ENCODE data around the gene BEST1. TPM values are rescaled to one million over a fixed set of nuclear protein-coding genes. Genes with fewer than 3 reads are reported as not detected.
A peak's percentile ranks its signal among the peaks of the same experiment; 100 is the strongest.

BEST1 gene
- total and polyA plus RNA-seq, 2 of the 13 experiments (the other 11 are each of a cell fraction or from before 2014, with no cell fraction given) = 0.09 to 0.65 TPM

GRCh38 chr11:61974766-61975631, 24.8 kb downstream of the BEST1 start (continued):
- TF ChIP-seq HNF1B (CRISPR knock-in tag; IDR thresholded peaks at IDR 0.05) (peak; percentile 47; the same call in 1 of the 2 replicates), ZNF574 (CRISPR knock-in tag; IDR thresholded peaks at IDR 0.05) (no peak), ZNF138 (CRISPR knock-in tag; IDR thresholded peaks at IDR 0.05; ENCODE audit: low read depth) (no peak), POLR2AphosphoS5 (IDR thresholded peaks at IDR 0.05; ENCODE audit: low read depth, low read length) (peak; percentile 42), SALL1 (CRISPR knock-in tag; IDR thresholded peaks at IDR 0.05) (peak; percentile 75), ZNF331 (CRISPR knock-in tag; IDR thresholded peaks at IDR 0.05) (no peak), RXRB (CRISPR knock-in tag; IDR thresholded peaks at IDR 0.05; ENCODE audit: borderline replicate concordance) (0 out of 2 replicates have a peak, but pooled peaks have one; percentile 38), ZNF441 (CRISPR knock-in tag; IDR thresholded peaks at IDR 0.05; ENCODE audit: borderline replicate concordance) (peak; percentile 40; the same call in 1 of the 2 replicates), ZSCAN12 (CRISPR knock-in tag; IDR thresholded peaks at IDR 0.05) (no peak), ZNF281 (CRISPR knock-in tag; IDR thresholded peaks at IDR 0.05; ENCODE audit: borderline replicate concordance) (peak; percentile 91), NKX3-1 (CRISPR knock-in tag; IDR thresholded peaks at IDR 0.05) (no peak), ERF (CRISPR knock-in tag; IDR thresholded peaks at IDR 0.05) (peak; percentile 65; the same call in 1 of the 2 replicates), RCOR2 (CRISPR knock-in tag; IDR thresholded peaks at IDR 0.05) (0 out of 2 replicates have a peak, but pooled peaks have one; percentile 49), FOXA3 (CRISPR knock-in tag; IDR thresholded peaks at IDR 0.05) (peak; percentile 76), MED8 (CRISPR knock-in tag; IDR thresholded peaks at IDR 0.05; ENCODE audit: insufficient replicate concordance) (peak; percentile 31), SRY (CRISPR knock-in tag; IDR thresholded peaks at IDR 0.05) (no peak), ZNF883 (CRISPR knock-in tag; IDR thresholded peaks at IDR 0.05; ENCODE audit: not compliant biosample characterization) (no peak), RARG (CRISPR knock-in tag; IDR thresholded peaks at IDR 0.05; ENCODE audit: low read depth) (no peak), MZF1 (CRISPR knock-in tag; IDR thresholded peaks at IDR 0.05; ENCODE audit: borderline replicate concordance) (no peak), ASH2L (IDR thresholded peaks at IDR 0.05; ENCODE audit: insufficient read length, low read depth, low read length) (peak; percentile 27), BCL6 (CRISPR knock-in tag; IDR thresholded peaks at IDR 0.05) (peak; percentile 63), ZNF781 (CRISPR knock-in tag; IDR thresholded peaks at IDR 0.05; ENCODE audit: borderline replicate concordance, not compliant biosample characterization) (peak; percentile 24), BORCS8-MEF2B (CRISPR knock-in tag; IDR thresholded peaks at IDR 0.05) (peak; percentile 45; the same call in 1 of the 2 replicates)
